HEK293T (cell line): ENCODE measurements around the gene TMUB1.

Experiments
- CTCF ChIA-PET: fragments of 350-600 bp; formaldehyde crosslinking; extraction: SDS; loops from one replicate; lab custom pipeline; 2021; ENCODE audit warnings: antibody characterized with exemption, inconsistent platforms; lab: Yijun Ruan, JAX
- POLR2A ChIA-PET: fragments of 350-600 bp; formaldehyde crosslinking; extraction: SDS; loops from one replicate; lab custom pipeline; 2020; ENCODE audit warnings: antibody characterized with exemption, inconsistent platforms; lab: Yijun Ruan, JAX
- DNase-seq: peaks from one replicate; pipeline ENCODE4 v3.0.0; 2012; ENCODE audit warnings: mixed read lengths; ENCODE audit errors: extremely low spot score
- ARNT ChIP-seq: fragments of 450-650 bp; IDR thresholded peaks from 2 replicates; pipeline ENCODE4 v1.6.1; 2017; ENCODE audit warnings: mild to moderate bottlenecking
- BHLHE40 ChIP-seq: fragments of 450-650 bp; IDR thresholded peaks from 2 replicates; pipeline ENCODE4 v1.6.1; 2016; ENCODE audit warnings: mild to moderate bottlenecking, moderate library complexity, borderline replicate concordance
- CTBP1 ChIP-seq: fragments of 450-650 bp; IDR thresholded peaks from 2 replicates; pipeline ENCODE4 v1.6.1; 2016; ENCODE audit warnings: borderline replicate concordance
- ELF4 ChIP-seq: fragments of 450-650 bp; IDR thresholded peaks from 2 replicates; pipeline ENCODE4 v1.6.1; 2017; ENCODE audit warnings: antibody characterized with exemption
- FOXA1 ChIP-seq: fragments of 450-650 bp; IDR thresholded peaks from 2 replicates; pipeline ENCODE4 v1.6.1; 2016; ENCODE audit warnings: mild to moderate bottlenecking
- FOXK2 ChIP-seq: fragments of 450-650 bp; IDR thresholded peaks from 2 replicates; pipeline ENCODE4 v1.6.1; 2016; ENCODE audit warnings: mild to moderate bottlenecking
- FOXM1 ChIP-seq: fragments of 450-650 bp; IDR thresholded peaks from 2 replicates; pipeline ENCODE4 v1.6.1; 2017; ENCODE audit warnings: mild to moderate bottlenecking, borderline replicate concordance
- HDGF ChIP-seq: fragments of 450-650 bp; IDR thresholded peaks from 2 replicates; pipeline ENCODE4 v1.6.1; 2017; ENCODE audit warnings: antibody characterized with exemption, borderline replicate concordance
- L3MBTL2 ChIP-seq: fragments of 450-650 bp; conservative IDR thresholded peaks from 2 replicates; pipeline ENCODE4 v1.6.1; 2016; ENCODE audit warnings: mild to moderate bottlenecking
- LEF1 ChIP-seq: fragments of 450-650 bp; IDR thresholded peaks from 2 replicates; pipeline ENCODE4 v1.6.1; 2017; ENCODE audit warnings: mild to moderate bottlenecking, borderline replicate concordance
- NFRKB ChIP-seq: fragments of 450-650 bp; IDR thresholded peaks from 2 replicates; pipeline ENCODE4 v1.6.1; 2016; ENCODE audit warnings: mild to moderate bottlenecking, moderate library complexity
- SP1 ChIP-seq: fragments of 450-650 bp; IDR thresholded peaks from 2 replicates; pipeline ENCODE4 v1.6.1; 2017
- SUZ12 ChIP-seq: fragments of 450-650 bp; IDR thresholded peaks from 2 replicates; pipeline ENCODE4 v1.6.1; 2016; ENCODE audit warnings: mild to moderate bottlenecking
- TARDBP ChIP-seq: fragments of 450-650 bp; IDR thresholded peaks from 2 replicates; pipeline ENCODE4 v1.6.1; 2016
- ZNF384 ChIP-seq: fragments of 450-650 bp; IDR thresholded peaks from 2 replicates; pipeline ENCODE4 v1.6.1; 2016
- TF ChIP-seq, protein P1 (sequence below): fragments of 450-650 bp; IDR thresholded peaks from 2 replicates; pipeline ENCODE4 v1.6.1; 2016

TMUB1 gene

DNA sequence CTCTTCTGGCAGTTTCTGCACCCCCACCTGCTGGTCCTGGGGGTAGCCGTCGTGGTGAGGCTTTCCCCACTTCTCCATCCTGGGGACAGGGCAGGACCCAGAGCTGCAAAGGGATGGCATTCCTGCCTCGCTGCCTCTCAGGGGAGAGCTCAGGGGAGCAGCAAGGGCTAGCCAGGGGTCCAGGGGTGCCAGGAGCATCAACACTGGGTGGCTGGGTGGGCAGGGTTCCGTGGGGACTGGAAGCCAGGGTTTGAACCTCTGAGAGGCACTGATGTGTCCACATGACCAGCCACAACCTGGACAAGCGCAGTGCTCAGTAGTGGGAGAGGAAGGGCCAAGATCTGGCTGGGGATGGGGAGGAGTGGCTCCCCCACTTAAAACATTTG lies 49.4 kb downstream of the TMUB1 start:
- TF ChIP-seq L3MBTL2 (no peak), HDGF (no peak), FOXA1 (no peak), ZNF384 (no peak), ARNT (no peak), FOXK2 (no peak), FOXM1 (no peak), NFRKB (no peak), SP1 (no peak), TARDBP (no peak), SUZ12 (no peak), ELF4 (no peak), LEF1 (no peak), BHLHE40 (no peak), CTBP1 (no peak)
- TF ChIP-seq, protein P1, sequence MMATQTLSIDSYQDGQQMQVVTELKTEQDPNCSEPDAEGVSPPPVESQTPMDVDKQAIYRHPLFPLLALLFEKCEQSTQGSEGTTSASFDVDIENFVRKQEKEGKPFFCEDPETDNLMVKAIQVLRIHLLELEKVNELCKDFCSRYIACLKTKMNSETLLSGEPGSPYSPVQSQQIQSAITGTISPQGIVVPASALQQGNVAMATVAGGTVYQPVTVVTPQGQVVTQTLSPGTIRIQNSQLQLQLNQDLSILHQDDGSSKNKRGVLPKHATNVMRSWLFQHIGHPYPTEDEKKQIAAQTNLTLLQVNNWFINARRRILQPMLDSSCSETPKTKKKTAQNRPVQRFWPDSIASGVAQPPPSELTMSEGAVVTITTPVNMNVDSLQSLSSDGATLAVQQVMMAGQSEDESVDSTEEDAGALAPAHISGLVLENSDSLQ: no peak
- POLR2A ChIA-PET: no interaction called here
- CTCF ChIA-PET: no interaction called here
- no peak for DNase-seq

GRCh38 chr7:151032936-151033863 lies 50.1 kb downstream of the TMUB1 start:
- POLR2A ChIA-PET: interaction anchor here (1.1 to 1.4 kb wide), 2 partner anchors 12 to 52 kb away, joined by 3 to 4 read pairs; no protein-coding TSS in a partner anchor
- TF ChIP-seq ARNT: no peak
- TF ChIP-seq LEF1: no peak
- no peak for TF ChIP-seq NFRKB
- no peak for TF ChIP-seq SP1
- TF ChIP-seq TARDBP: no peak
- TF ChIP-seq, protein P1: no peak
- no peak for TF ChIP-seq HDGF
- no peak for TF ChIP-seq FOXM1
- TF ChIP-seq ZNF384: no peak
- no peak for TF ChIP-seq ELF4
- TF ChIP-seq FOXA1: no peak
- TF ChIP-seq L3MBTL2: no peak
- no peak for TF ChIP-seq FOXK2
- no peak for TF ChIP-seq CTBP1
- no peak for TF ChIP-seq BHLHE40
- TF ChIP-seq SUZ12: no peak
- CTCF ChIA-PET: no interaction called here
- DNase-seq: no peak
